ENCODE results near the gene PCDHA1. TPM values are rescaled to one million over a fixed set of nuclear protein-coding genes. Genes with fewer than 3 reads are reported as not detected.
A peak's percentile ranks its signal among the peaks of the same experiment; 100 is the strongest.

PCDHA1 gene
- total RNA-seq, 1 experiment from 2014 or later, result not detected

DNA sequence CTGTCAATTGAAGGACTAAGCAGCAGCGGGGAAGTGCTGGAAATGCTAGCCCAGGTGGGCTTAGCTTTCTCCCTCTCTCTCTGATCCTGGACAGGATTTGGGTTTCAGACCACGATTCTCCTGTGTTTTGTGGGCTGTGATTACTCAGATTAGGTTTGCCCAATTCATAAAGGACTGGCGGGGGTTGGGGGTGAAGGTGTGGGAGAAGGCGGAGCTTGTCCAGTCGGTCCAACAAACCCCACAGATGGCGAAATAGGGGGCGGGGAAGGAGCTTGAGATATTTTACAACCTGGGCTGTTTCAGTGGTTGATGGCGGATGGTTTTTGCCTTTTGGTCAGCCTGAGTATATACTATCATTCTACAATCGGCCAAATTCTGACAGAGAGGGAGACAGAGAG is 215.5 kb downstream of the PCDHA1 start:
- peak; percentile 65 for ATAC-seq
- H3K27ac ChIP-seq (ENCODE audit: low read length), result peak overlapping the region; percentile 88
- ChIA-PET CTCF (no interaction called here), POLR2A (no interaction called here)
- H3K9me3 ChIP-seq (ENCODE audit: control insufficient read depth, insufficient read depth, low read depth, low read length), result no peaks in the 10 kb centered on the region
- no peak for DNase-seq (ENCODE audit: low read depth, low spot score)
- H3K27me3 ChIP-seq (ENCODE audit: control insufficient read depth, insufficient read depth, low read length), result no peaks in the 10 kb centered on the region
- H3K4me3 ChIP-seq (ENCODE audit: low read depth in 2 of 2, low read length in 2 of 2), result peak overlapping the region; percentile 46 to 73
- no TSS peak for BruUV-seq (replicated peaks)
- TF ChIP-seq POLR2AphosphoS5 (IDR thresholded peaks at IDR 0.05; ENCODE audit: low read depth, low read length) (no peak), SIN3A (IDR thresholded peaks at IDR 0.05; ENCODE audit: borderline replicate concordance, insufficient read depth, low read depth, low read length) (no peak), TCF7L2 (IDR thresholded peaks at IDR 0.05; ENCODE audit: low read depth, low read length) (no peak)
- TF ChIP-seq, protein P1, sequence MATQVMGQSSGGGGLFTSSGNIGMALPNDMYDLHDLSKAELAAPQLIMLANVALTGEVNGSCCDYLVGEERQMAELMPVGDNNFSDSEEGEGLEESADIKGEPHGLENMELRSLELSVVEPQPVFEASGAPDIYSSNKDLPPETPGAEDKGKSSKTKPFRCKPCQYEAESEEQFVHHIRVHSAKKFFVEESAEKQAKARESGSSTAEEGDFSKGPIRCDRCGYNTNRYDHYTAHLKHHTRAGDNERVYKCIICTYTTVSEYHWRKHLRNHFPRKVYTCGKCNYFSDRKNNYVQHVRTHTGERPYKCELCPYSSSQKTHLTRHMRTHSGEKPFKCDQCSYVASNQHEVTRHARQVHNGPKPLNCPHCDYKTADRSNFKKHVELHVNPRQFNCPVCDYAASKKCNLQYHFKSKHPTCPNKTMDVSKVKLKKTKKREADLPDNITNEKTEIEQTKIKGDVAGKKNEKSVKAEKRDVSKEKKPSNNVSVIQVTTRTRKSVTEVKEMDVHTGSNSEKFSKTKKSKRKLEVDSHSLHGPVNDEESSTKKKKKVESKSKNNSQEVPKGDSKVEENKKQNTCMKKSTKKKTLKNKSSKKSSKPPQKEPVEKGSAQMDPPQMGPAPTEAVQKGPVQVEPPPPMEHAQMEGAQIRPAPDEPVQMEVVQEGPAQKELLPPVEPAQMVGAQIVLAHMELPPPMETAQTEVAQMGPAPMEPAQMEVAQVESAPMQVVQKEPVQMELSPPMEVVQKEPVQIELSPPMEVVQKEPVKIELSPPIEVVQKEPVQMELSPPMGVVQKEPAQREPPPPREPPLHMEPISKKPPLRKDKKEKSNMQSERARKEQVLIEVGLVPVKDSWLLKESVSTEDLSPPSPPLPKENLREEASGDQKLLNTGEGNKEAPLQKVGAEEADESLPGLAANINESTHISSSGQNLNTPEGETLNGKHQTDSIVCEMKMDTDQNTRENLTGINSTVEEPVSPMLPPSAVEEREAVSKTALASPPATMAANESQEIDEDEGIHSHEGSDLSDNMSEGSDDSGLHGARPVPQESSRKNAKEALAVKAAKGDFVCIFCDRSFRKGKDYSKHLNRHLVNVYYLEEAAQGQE (IDR thresholded peaks at IDR 0.05; ENCODE audit: insufficient read depth in 1 of 2, low read depth in 2 of 2, low read length in 1 of 2), result no peak
- TF ChIP-seq, protein P2, sequence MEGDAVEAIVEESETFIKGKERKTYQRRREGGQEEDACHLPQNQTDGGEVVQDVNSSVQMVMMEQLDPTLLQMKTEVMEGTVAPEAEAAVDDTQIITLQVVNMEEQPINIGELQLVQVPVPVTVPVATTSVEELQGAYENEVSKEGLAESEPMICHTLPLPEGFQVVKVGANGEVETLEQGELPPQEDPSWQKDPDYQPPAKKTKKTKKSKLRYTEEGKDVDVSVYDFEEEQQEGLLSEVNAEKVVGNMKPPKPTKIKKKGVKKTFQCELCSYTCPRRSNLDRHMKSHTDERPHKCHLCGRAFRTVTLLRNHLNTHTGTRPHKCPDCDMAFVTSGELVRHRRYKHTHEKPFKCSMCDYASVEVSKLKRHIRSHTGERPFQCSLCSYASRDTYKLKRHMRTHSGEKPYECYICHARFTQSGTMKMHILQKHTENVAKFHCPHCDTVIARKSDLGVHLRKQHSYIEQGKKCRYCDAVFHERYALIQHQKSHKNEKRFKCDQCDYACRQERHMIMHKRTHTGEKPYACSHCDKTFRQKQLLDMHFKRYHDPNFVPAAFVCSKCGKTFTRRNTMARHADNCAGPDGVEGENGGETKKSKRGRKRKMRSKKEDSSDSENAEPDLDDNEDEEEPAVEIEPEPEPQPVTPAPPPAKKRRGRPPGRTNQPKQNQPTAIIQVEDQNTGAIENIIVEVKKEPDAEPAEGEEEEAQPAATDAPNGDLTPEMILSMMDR (IDR thresholded peaks at IDR 0.05), result no peak
- intact Hi-C loops (cut with micrococcal nuclease; ENCODE audit: unreplicated experiment), result no loop called here
- H3K4me1 ChIP-seq (ENCODE audit: control insufficient read depth, insufficient read depth, low read length), result peaks cover 43% of the 10 kb centered on the region
- H3K36me3 ChIP-seq (ENCODE audit: control insufficient read depth, insufficient read depth, low read length), result no peaks in the 10 kb centered on the region
- in situ Hi-C loops (cut with HindIII; ENCODE audit: low pct_unique_long_range_greater_than_20kb, low sequenced_read_pairs), result no loop called here

DNA sequence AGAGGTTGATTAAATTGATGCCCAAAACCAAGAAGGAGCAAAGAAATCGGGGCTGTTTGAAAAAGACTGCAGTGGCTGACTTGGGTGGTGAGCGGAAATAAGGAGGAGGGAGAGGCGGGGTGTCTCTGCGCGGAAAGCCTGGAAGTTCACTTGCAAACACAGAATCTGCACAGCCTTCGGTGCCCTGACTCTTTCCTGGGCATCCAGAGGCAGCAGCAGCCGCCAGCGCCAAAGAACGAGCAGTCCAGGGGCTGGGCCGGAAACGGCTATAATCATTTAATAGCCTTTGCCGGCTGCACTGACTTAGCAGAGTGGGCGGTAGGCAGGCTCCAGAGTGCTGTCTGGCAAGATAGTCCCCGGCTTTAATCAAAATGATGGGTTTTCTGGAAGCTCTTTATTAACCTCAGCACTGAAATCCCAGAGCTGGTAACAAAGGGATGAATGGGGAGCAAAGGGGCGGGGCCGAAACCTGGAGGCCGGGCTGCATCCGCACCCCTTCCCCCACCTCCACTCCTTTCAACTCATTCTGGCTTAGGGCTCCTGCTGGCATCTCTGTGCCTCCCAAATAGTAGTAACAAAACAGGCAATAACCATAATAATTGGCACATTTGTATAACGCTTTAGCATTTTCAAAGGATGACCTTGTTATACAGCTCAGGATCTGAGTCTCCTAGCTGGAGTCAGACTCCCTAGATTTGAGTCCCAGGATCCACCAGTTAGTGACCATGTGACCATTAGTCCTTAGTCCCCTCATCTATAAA is 216.1 kb downstream of the PCDHA1 start:
- BruUV-seq (replicated peaks), result no TSS peak
- Histone ChIP-seq H3K4me1 (ENCODE audit: control insufficient read depth, insufficient read depth, low read length) (peaks cover 43% of the 10 kb centered on the region), H3K36me3 (ENCODE audit: control insufficient read depth, insufficient read depth, low read length) (no peaks in the 10 kb centered on the region), H3K27ac (ENCODE audit: low read length) (peak overlapping the region; percentile 88), H3K9me3 (ENCODE audit: control insufficient read depth, insufficient read depth, low read depth, low read length) (no peaks in the 10 kb centered on the region), H3K4me3 (ENCODE audit: low read depth in 2 of 2, low read length in 2 of 2) (peak overlapping the region; percentile 46 to 73), H3K27me3 (ENCODE audit: control insufficient read depth, insufficient read depth, low read length) (no peaks in the 10 kb centered on the region)
- TF ChIP-seq, protein P2 (IDR thresholded peaks at IDR 0.05), result no peak
- TF ChIP-seq TCF7L2 (IDR thresholded peaks at IDR 0.05; ENCODE audit: low read depth, low read length) (no peak), POLR2AphosphoS5 (IDR thresholded peaks at IDR 0.05; ENCODE audit: low read depth, low read length) (no peak), SIN3A (IDR thresholded peaks at IDR 0.05; ENCODE audit: borderline replicate concordance, insufficient read depth, low read depth, low read length) (no peak)
- TF ChIP-seq, protein P1 (IDR thresholded peaks at IDR 0.05; ENCODE audit: insufficient read depth in 1 of 2, low read depth in 2 of 2, low read length in 1 of 2), result no peak
- in situ Hi-C loops (cut with HindIII; ENCODE audit: low pct_unique_long_range_greater_than_20kb, low sequenced_read_pairs), result no loop called here
- DNase-seq (ENCODE audit: low read depth, low spot score), result no peak
- intact Hi-C loops (cut with micrococcal nuclease; ENCODE audit: unreplicated experiment), result no loop called here
- ChIA-PET CTCF (no interaction called here), POLR2A (no interaction called here)
- ATAC-seq, result peak; percentile 74
